Right atrium auricular region (tissue), 2 donors: Measurements from ENCODE around the gene ATP6V1A. TPM values are rescaled to one million over a fixed set of nuclear protein-coding genes. Genes with fewer than 3 reads are reported as not detected.

Experiments
- DNase-seq: peaks from one replicate; pipeline ENCODE4 v3.0.0-alpha.2; 2019; ENCODE audit warnings: low spot score
- H3K27ac ChIP-seq, 2 donors: fragments of 200-600 bp; sonication (generic); 1 replicate in 1 of 2; 2 replicates in 1 of 2; pipeline ENCODE4 v1.5.1; 2016 to 2019
- H3K27me3 ChIP-seq, 2 donors: fragments of 200-600 bp; sonication (generic); one replicate each; pipeline versions ENCODE4 v1.5.1 to v1.6.0; 2017 to 2019
- H3K36me3 ChIP-seq: fragments of 200-600 bp; sonication (generic); one replicate; pipeline ENCODE4 v1.5.1; 2016
- H3K4me1 ChIP-seq, 2 donors: fragments of 200-600 bp; sonication (generic); one replicate each; pipeline versions ENCODE4 v1.5.1 to v1.6.0; 2017 to 2019
- H3K4me3 ChIP-seq, 2 donors: fragments of 200-600 bp; sonication (generic); 1 replicate in 1 of 2; 2 replicates in 1 of 2; pipeline ENCODE4 v1.5.1; 2017 to 2019; ENCODE audit warnings: mild to moderate bottlenecking in 1 of 2, moderate library complexity in 1 of 2
- H3K9me3 ChIP-seq, 2 donors: fragments of 200-600 bp; sonication (generic); one replicate each; pipeline ENCODE4 v1.5.1; 2019
- CTCF ChIP-seq, 2 donors: fragments of 200-600 bp; sonication (generic); IDR thresholded peaks; one replicate each; pipeline ENCODE4 v1.5.1; 2019; ENCODE audit warnings: antibody characterized with exemption in 2 of 2
- total RNA-seq, 2 donors: library from RNA; depleted of rRNA; stranded (reverse); fragments of >200 nt; gene quantifications; one replicate each; pipeline ENCODE4 v1.1.0, GENCODE V29; 2016

The ATP6V1A gene
- total RNA-seq, 2 donors from 2014 or later, result 19.1 to 21.7 TPM

GRCh38 chr3:113829576-113830354, 82.9 kb downstream of the ATP6V1A start:
- Histone ChIP-seq H3K4me3 (no peak overlapping the region), H3K36me3 (no peaks in the 10 kb centered on the region), H3K27me3 (no peaks in the 10 kb centered on the region), H3K4me1 (no peaks in the 10 kb centered on the region), H3K27ac (no peak overlapping the region), H3K9me3 (no peaks in the 10 kb centered on the region)
- no peak for TF ChIP-seq CTCF (IDR thresholded peaks at IDR 0.05)
- DNase-seq, result no peak

GRCh38 chr3:113831103-113831355, 84.2 kb downstream of the ATP6V1A start:
- Histone ChIP-seq H3K27ac (no peak overlapping the region), H3K9me3 (no peaks in the 10 kb centered on the region), H3K27me3 (no peaks in the 10 kb centered on the region), H3K36me3 (no peaks in the 10 kb centered on the region), H3K4me1 (no peaks in the 10 kb centered on the region), H3K4me3 (no peak overlapping the region)
- no peak for TF ChIP-seq CTCF (IDR thresholded peaks at IDR 0.05)
- DNase-seq, result no peak

- DNase-seq, result no peak
- no peaks in the 10 kb centered on the region for H3K27me3 ChIP-seq
- no peak overlapping the region for H3K27ac ChIP-seq
- no peaks in the 10 kb centered on the region for H3K4me1 ChIP-seq
- TF ChIP-seq CTCF (IDR thresholded peaks at IDR 0.05), result no peak
- no peak overlapping the region for H3K4me3 ChIP-seq
- H3K36me3 ChIP-seq, result no peaks in the 10 kb centered on the region
- no peaks in the 10 kb centered on the region for H3K9me3 ChIP-seq
Measured at GRCh38 chr3:113832477-113833164, 85.8 kb downstream of the ATP6V1A start.

GRCh38 chr3:113834983-113835382, 88.1 kb downstream of the ATP6V1A start:
- no peak for DNase-seq
- Histone ChIP-seq H3K27me3 (no peaks in the 10 kb centered on the region), H3K9me3 (no peaks in the 10 kb centered on the region), H3K36me3 (no peaks in the 10 kb centered on the region), H3K4me3 (no peak overlapping the region), H3K4me1 (no peaks in the 10 kb centered on the region), H3K27ac (no peak overlapping the region)
- TF ChIP-seq CTCF (IDR thresholded peaks at IDR 0.05), result no peak

GRCh38 chr3:113838631-113839209, 91.9 kb downstream of the ATP6V1A start, which contains the start of gene GRAMD1C:
GRAMD1C (plus strand) TSS chr3:113838788; CDS start chr3:113838910, 122 bp downstream.
- H3K4me1 ChIP-seq, result no peaks in the 10 kb centered on the region
- H3K9me3 ChIP-seq, result no peaks in the 10 kb centered on the region
- DNase-seq, result peak; percentile 79
- H3K36me3 ChIP-seq, result no peaks in the 10 kb centered on the region
- H3K27me3 ChIP-seq, result no peaks in the 10 kb centered on the region
- TF ChIP-seq CTCF (IDR thresholded peaks at IDR 0.05), result peak; percentile 80 to 85
- peak within 1 kb of the TSS; percentile 39 to 55 for H3K4me3 ChIP-seq
- H3K27ac ChIP-seq, result peak within 1 kb of the TSS; percentile 31 to 51
